Fibroblast of peridontal ligament (primary cell): ENCODE data around the gene OSBP.

Experiments used
- DNase-seq: peaks from one replicate; pipeline ENCODE4 v3.0.0-alpha.2; 2010; ENCODE audit errors: extremely low read depth

Gene OSBP

GRCh38 chr11:59602432-59602831 is 13.1 kb downstream of the OSBP start:
- no peak for DNase-seq

- no peak for DNase-seq
Measured at GRCh38 chr11:59601788-59602187, 13.8 kb downstream of the OSBP start.

- DNase-seq, result no peak
Measured at GRCh38 chr11:59600636-59601035, 14.9 kb downstream of the OSBP start.

- no peak for DNase-seq
Measured at GRCh38 chr11:59600234-59600633, 15.3 kb downstream of the OSBP start.

- DNase-seq, result no peak
Measured at GRCh38 chr11:59598961-59599360, 16.6 kb downstream of the OSBP start.

GRCh38 chr11:59584294-59584693 is 31.3 kb downstream of the OSBP start:
- no peak for DNase-seq

GRCh38 chr11:59582006-59582405 is 33.6 kb downstream of the OSBP start:
- no peak for DNase-seq

GRCh38 chr11:59578369-59578768 is 37.2 kb downstream of the OSBP start:
- DNase-seq, result no peak

GRCh38 chr11:59575505-59575904 is 40.1 kb downstream of the OSBP start:
- DNase-seq, result no peak

- DNase-seq, result no peak
Measured at GRCh38 chr11:59574932-59575502, 40.6 kb downstream of the OSBP start.

GRCh38 chr11:59574467-59574866 is 41.1 kb downstream of the OSBP start:
- DNase-seq, result peak; percentile 67

- peak; percentile 94 for DNase-seq
Measured at GRCh38 chr11:59573216-59573615, 42.4 kb downstream of the OSBP start.

- DNase-seq, result no peak
Measured at GRCh38 chr11:59572091-59572490, 43.5 kb downstream of the OSBP start.

GRCh38 chr11:59562292-59562691 is 53.3 kb downstream of the OSBP start:
- no peak for DNase-seq

- peak; percentile 71 for DNase-seq
Measured at GRCh38 chr11:59560702-59561473, 54.7 kb downstream of the OSBP start.

- peak; percentile 77 for DNase-seq
Measured at GRCh38 chr11:59560290-59560701, 55.3 kb downstream of the OSBP start.

- no peak for DNase-seq
Measured at GRCh38 chr11:59559886-59560285, 55.7 kb downstream of the OSBP start.

GRCh38 chr11:59558270-59558643 is 57.3 kb downstream of the OSBP start:
- no peak for DNase-seq

GRCh38 chr11:59556917-59557348 is 58.6 kb downstream of the OSBP start:
- no peak for DNase-seq

GRCh38 chr11:59556115-59556916 is 59.3 kb downstream of the OSBP start:
- DNase-seq, result peak; percentile 92

- no peak for DNase-seq
Measured at GRCh38 chr11:59555601-59556114, 59.9 kb downstream of the OSBP start.

GRCh38 chr11:59553323-59553722 is 62.3 kb downstream of the OSBP start:
- DNase-seq, result no peak

- no peak for DNase-seq
Measured at GRCh38 chr11:59552844-59553243, 62.7 kb downstream of the OSBP start.
